Transverse colon (tissue), 4 donors: Measurements from ENCODE around the gene SMARCA2.

Source experiments
- POLR2A ChIP-seq: fragments of 450-650 bp; IDR thresholded peaks from one replicate; pipeline ENCODE4 v1.6.1; 2016; ENCODE audit warnings: antibody characterized with exemption, mild to moderate bottlenecking, moderate library complexity
- POLR2AphosphoS5 ChIP-seq, 3 donors: sonication (generic); formaldehyde crosslinking; IDR thresholded peaks; one replicate each; pipeline ENCODE4 v1.6.1; 2016; ENCODE audit warnings: antibody characterized with exemption in 3 of 3
- TF ChIP-seq, protein P1 (sequence below), 5 experiments: fragments of 200-600 bp in 3 of 5; fragments of 450-650 bp in 2 of 5; sonication (generic) in 3 of 5; IDR thresholded peaks; 1 replicate in 2 of 5; 2 replicates in 3 of 5; pipeline ENCODE4 v1.5.1; 2016 to 2017; ENCODE audit warnings: antibody characterized with exemption in 5 of 5, inconsistent platforms in 3 of 5, mild to moderate bottlenecking in 2 of 5, moderate library complexity in 1 of 5

DNA sequence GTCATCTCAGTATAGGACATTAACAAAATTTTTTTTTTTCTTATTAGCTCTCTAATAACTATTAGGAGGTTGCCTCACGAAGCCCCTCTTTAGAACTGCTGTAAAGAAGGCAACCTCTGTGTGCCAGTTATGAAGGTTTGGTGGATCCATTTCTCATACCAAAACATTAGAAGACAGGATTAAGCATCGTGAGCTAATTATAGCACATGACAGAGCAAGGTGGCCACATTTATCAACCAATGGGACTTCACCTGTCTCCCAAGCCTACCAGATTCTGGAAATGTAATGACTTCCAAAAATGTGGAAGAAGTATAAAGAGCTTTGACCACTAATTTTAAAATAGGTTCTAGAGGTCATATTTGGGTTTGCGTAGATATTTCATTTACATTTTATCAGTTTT, 107.2 kb downstream of the SMARCA2 start:
- TF ChIP-seq, protein P1, sequence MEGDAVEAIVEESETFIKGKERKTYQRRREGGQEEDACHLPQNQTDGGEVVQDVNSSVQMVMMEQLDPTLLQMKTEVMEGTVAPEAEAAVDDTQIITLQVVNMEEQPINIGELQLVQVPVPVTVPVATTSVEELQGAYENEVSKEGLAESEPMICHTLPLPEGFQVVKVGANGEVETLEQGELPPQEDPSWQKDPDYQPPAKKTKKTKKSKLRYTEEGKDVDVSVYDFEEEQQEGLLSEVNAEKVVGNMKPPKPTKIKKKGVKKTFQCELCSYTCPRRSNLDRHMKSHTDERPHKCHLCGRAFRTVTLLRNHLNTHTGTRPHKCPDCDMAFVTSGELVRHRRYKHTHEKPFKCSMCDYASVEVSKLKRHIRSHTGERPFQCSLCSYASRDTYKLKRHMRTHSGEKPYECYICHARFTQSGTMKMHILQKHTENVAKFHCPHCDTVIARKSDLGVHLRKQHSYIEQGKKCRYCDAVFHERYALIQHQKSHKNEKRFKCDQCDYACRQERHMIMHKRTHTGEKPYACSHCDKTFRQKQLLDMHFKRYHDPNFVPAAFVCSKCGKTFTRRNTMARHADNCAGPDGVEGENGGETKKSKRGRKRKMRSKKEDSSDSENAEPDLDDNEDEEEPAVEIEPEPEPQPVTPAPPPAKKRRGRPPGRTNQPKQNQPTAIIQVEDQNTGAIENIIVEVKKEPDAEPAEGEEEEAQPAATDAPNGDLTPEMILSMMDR (IDR thresholded peaks at IDR 0.05): no peak
- TF ChIP-seq POLR2A (no peak), POLR2AphosphoS5 (IDR thresholded peaks at IDR 0.05) (no peak)
